Sigmoid colon (tissue), 7 donors: ENCODE data around the gene SON. TPM values are rescaled to one million over a fixed set of nuclear protein-coding genes. Genes with fewer than 3 reads are reported as not detected.

Experiments
- DNase-seq: peaks from one replicate; pipeline ENCODE4 v3.0.0-alpha.2; 2019
- H3K27ac ChIP-seq, 4 donors: fragments of 200-600 bp; sonication (generic); one replicate each; pipeline ENCODE4 v1.5.1; 2016 to 2019; ENCODE audit warnings: mild to moderate bottlenecking in 1 of 4
- H3K27me3 ChIP-seq, 3 donors: fragments of 200-600 bp; sonication (generic); one replicate each; pipeline ENCODE4 v1.5.1; 2019; ENCODE audit warnings: mild to moderate bottlenecking in 1 of 3
- H3K36me3 ChIP-seq, 4 donors: fragments of 200-600 bp; sonication (generic); one replicate each; pipeline ENCODE4 v1.5.1; 2016 to 2019
- H3K4me1 ChIP-seq, 4 donors: fragments of 200-600 bp; sonication (generic); one replicate each; pipeline ENCODE4 v1.5.1; 2017 to 2019
- H3K4me3 ChIP-seq, 4 donors: fragments of 200-600 bp; sonication (generic); one replicate each; pipeline ENCODE4 v1.5.1; 2017 to 2019; ENCODE audit warnings: mild to moderate bottlenecking in 2 of 4, moderate library complexity in 1 of 4
- H3K9me3 ChIP-seq, 4 donors: fragments of 200-600 bp in 3 of 4; sonication (generic) in 3 of 4; one replicate each; pipeline versions ENCODE4 v1.5.1 to v1.6.1; 2013 to 2019
- CTCF ChIP-seq, 4 experiments: fragments of 450-650 bp in 3 of 4; fragments of 200-600 bp in 1 of 4; IDR thresholded peaks; one replicate each; pipeline ENCODE4 v1.5.1; 2016 to 2019; ENCODE audit warnings: antibody characterized with exemption in 4 of 4, mild to moderate bottlenecking in 3 of 4, moderate library complexity in 2 of 4
- EP300 ChIP-seq, 4 donors: sonication (generic); formaldehyde crosslinking; IDR thresholded peaks; one replicate each; pipeline ENCODE4 v1.6.1; 2017; ENCODE audit warnings: antibody characterized with exemption in 4 of 4
- POLR2A ChIP-seq, 2 donors: fragments of 450-650 bp; IDR thresholded peaks; one replicate each; pipeline ENCODE4 v1.6.1; 2016; ENCODE audit warnings: antibody characterized with exemption in 2 of 2, mild to moderate bottlenecking in 2 of 2, moderate library complexity in 2 of 2
- POLR2AphosphoS5 ChIP-seq, 4 donors: sonication (generic); formaldehyde crosslinking; IDR thresholded peaks; one replicate each; pipeline ENCODE4 v1.6.1; 2017; ENCODE audit warnings: antibody characterized with exemption in 4 of 4
- WGBS, 2 donors: extraction: QIAGEN DNeasy Blood & Tissue Kit; methylation state at CpG; one replicate each; pipeline ENCODE4 v1.1.7; 2013; 5-methylcytosine and 5-hydroxymethylcytosine counted together
- intact Hi-C: fragments of 100-400 bp; cut with DNase I; formaldehyde crosslinking; loops from one replicate; pipeline ENCODE4 v1.15.1; 2023
- polyA plus RNA-seq, 3 donors: library from polyadenylated mRNA; stranded (reverse); fragments of 200-250 nt; gene quantifications; one replicate each; pipeline ENCODE4 v1.2.3, GENCODE V29; 2013
- total RNA-seq, 4 donors: library from RNA; depleted of rRNA; stranded (reverse); fragments of >200 nt; gene quantifications; one replicate each; pipeline ENCODE4 v1.1.0, GENCODE V29; 2016
- donor health status: healthy with polysubstance abuse.
- donor health status: Bipolar disorder and iron deficiency.
- donor health status: healthy.

Gene SON
- total and polyA plus RNA-seq, 7 donors: 24.0 to 244 (median 177) TPM

GRCh38 chr21:33541756-33542639 is 840 bp upstream of the SON start, which contains the start of gene GART:
Gene GART (minus strand): TSS chr21:33542117. CDS start chr21:33539315, 2,802 bp downstream.
- peaks cover 0 to 41% (median 40%) of the 10 kb centered on the region in 4 donors for H3K4me1 ChIP-seq
- H3K9me3 ChIP-seq: no peaks in the 10 kb centered on the region
- peak; percentile 85 to 93 for TF ChIP-seq POLR2A (IDR thresholded peaks at IDR 0.05)
- peak; percentile 90 to 97 (median 93) for TF ChIP-seq POLR2AphosphoS5 (IDR thresholded peaks at IDR 0.05)
- TF ChIP-seq CTCF (IDR thresholded peaks at IDR 0.05): no peak
- no peak for TF ChIP-seq EP300 (IDR thresholded peaks at IDR 0.05)
- H3K27me3 ChIP-seq: no peaks in the 10 kb centered on the region
- intact Hi-C loops: loop anchor here (1.0 to 10.0 kb wide), 5 partner anchors 47 to 217 kb away; partner anchors contain the start of genes DNAJC28, DONSON, IFNAR1 and ITSN1
- 0% methylated on average over 56 of the region's 56 CpGs for WGBS, 2 donors
- H3K4me3 ChIP-seq: peak within 1 kb of the TSS; percentile 59 to 79 (median 64)
- peaks cover 0 to 29% (median 8%) of the 10 kb centered on the region in 4 donors for H3K36me3 ChIP-seq
- H3K27ac ChIP-seq: peak within 1 kb of the TSS; percentile 95 to 99 (median 98)
- peak; percentile 89 for DNase-seq

- H3K4me1 ChIP-seq: peaks cover 0 to 50% (median 40%) of the 10 kb centered on the region in 4 donors
- peaks cover 0 to 29% (median 7%) of the 10 kb centered on the region in 4 donors for H3K36me3 ChIP-seq
- no peaks in the 10 kb centered on the region for H3K9me3 ChIP-seq
- intact Hi-C loops: loop anchor here (2.0 to 10.0 kb wide), 3 partner anchors 45 to 219 kb away; partner anchors contain the start of genes DONSON, IFNAR1 and ITSN1
- H3K4me3 ChIP-seq: peak overlapping the region; percentile 59 to 79 (median 64)
- no peaks in the 10 kb centered on the region for H3K27me3 ChIP-seq
- peak; percentile 81 for DNase-seq
- peak overlapping the region; percentile 95 to 99 (median 98) for H3K27ac ChIP-seq
- WGBS, 2 donors: 0% methylated on average over 26 of the region's 26 CpGs
- TF ChIP-seq POLR2AphosphoS5 (IDR thresholded peaks at IDR 0.05): no peak
- no peak for TF ChIP-seq CTCF (IDR thresholded peaks at IDR 0.05)
- no peak for TF ChIP-seq EP300 (IDR thresholded peaks at IDR 0.05)
- no peak for TF ChIP-seq POLR2A (IDR thresholded peaks at IDR 0.05)
These were observed 779 bp downstream of the SON start for GRCh38 chr21:33543505-33544129.

- intact Hi-C loops: loop anchor here (10.0 kb wide), 1 partner anchor 220 kb away; the partner anchor contains the start of gene IFNAR1
- Histone ChIP-seq H3K4me1 (peaks cover 0 to 51% (median 40%) of the 10 kb centered on the region in 4 donors), H3K27me3 (no peaks in the 10 kb centered on the region), H3K27ac (peak overlapping the region in 3 of 4 donors; percentile 95 to 99 (median 99)), H3K9me3 (no peaks in the 10 kb centered on the region), H3K36me3 (peaks cover under 1 to 35% (median 10%) of the 10 kb centered on the region in 4 donors), H3K4me3 (peak overlapping the region; percentile 59 to 79 (median 64))
- 3 to 16% methylated on average over 8 of the region's 8 CpGs for WGBS, 2 donors
- TF ChIP-seq EP300 (IDR thresholded peaks at IDR 0.05) (no peak), POLR2A (IDR thresholded peaks at IDR 0.05) (no peak), POLR2AphosphoS5 (IDR thresholded peaks at IDR 0.05) (no peak), CTCF (IDR thresholded peaks at IDR 0.05) (no peak)
- no peak for DNase-seq
These were observed 1.8 kb downstream of the SON start for GRCh38 chr21:33544451-33545195.

GRCh38 chr21:33546086-33546485 is 3.2 kb downstream of the SON start:
- no peaks in the 10 kb centered on the region for H3K27me3 ChIP-seq
- peak overlapping the region in 2 of 4 donors; percentile 17 to 95 for H3K27ac ChIP-seq
- 57 to 73% methylated on average over 3 of the region's 3 CpGs for WGBS, 2 donors
- TF ChIP-seq EP300 (IDR thresholded peaks at IDR 0.05) (no peak), CTCF (IDR thresholded peaks at IDR 0.05) (no peak), POLR2AphosphoS5 (IDR thresholded peaks at IDR 0.05) (peak in 1 of 4 donors; percentile 16), POLR2A (IDR thresholded peaks at IDR 0.05) (no peak)
- peaks cover 15 to 49% (median 25%) of the 10 kb centered on the region in 4 donors for H3K36me3 ChIP-seq
- intact Hi-C loops: loop anchor here (10.0 kb wide), 1 partner anchor 221 kb away; the partner anchor contains the start of gene IFNAR1
- no peak for DNase-seq
- H3K4me1 ChIP-seq: peaks cover 0 to 42% (median 33%) of the 10 kb centered on the region in 4 donors
- no peaks in the 10 kb centered on the region for H3K9me3 ChIP-seq
- H3K4me3 ChIP-seq: no peak overlapping the region
